ENCODE results near the gene STXBP4.

GRCh38 chr17:55086635-55087058 lies 118.1 kb downstream of the STXBP4 start:
- TF ChIP-seq CTCF (IDR thresholded peaks at IDR 0.05), result no peak
- no peak for TF ChIP-seq ZFX (IDR thresholded peaks at IDR 0.05; ENCODE audit: borderline replicate concordance)
